Stimulated activated CD8-positive, alpha-beta memory T cell treated with anti-CD3 and anti-CD28 coated beads, Interleukin-15, amount 100 ng/mL, for 48 hours (primary cell): ENCODE data around the gene RAB8A.

Source experiments
- DNase-seq, 2 donors: peaks; one replicate each; pipeline ENCODE4 v3.0.0-alpha.2; 2020; ENCODE audit warnings: low read depth in 2 of 2

The RAB8A gene

GRCh38 chr19:16142032-16142580 is 30.4 kb downstream of the RAB8A start:
- no peak for DNase-seq

GRCh38 chr19:16143399-16144215 is 31.9 kb downstream of the RAB8A start, which contains the start of gene HSH2D:
HSH2D (plus strand) TSS chr19:16143685; CDS start chr19:16148751, 5,066 bp downstream.
- DNase-seq = peak; percentile 60 to 70

- DNase-seq = no peak
Observed at GRCh38 chr19:16144216-16144581, 32.5 kb downstream of the RAB8A start.

- no peak for DNase-seq
Observed at GRCh38 chr19:16146112-16146511, 34.4 kb downstream of the RAB8A start.

- DNase-seq = no peak
Observed at GRCh38 chr19:16148443-16149229, 36.9 kb downstream of the RAB8A start.

- no peak for DNase-seq
Observed at GRCh38 chr19:16153582-16154336, 42.1 kb downstream of the RAB8A start.

- no peak for DNase-seq
Observed at GRCh38 chr19:16154557-16154956, 42.9 kb downstream of the RAB8A start.

- no peak for DNase-seq
Observed at GRCh38 chr19:16155128-16155527, 43.4 kb downstream of the RAB8A start.

- DNase-seq = no peak
Observed at GRCh38 chr19:16156904-16157303, 45.2 kb downstream of the RAB8A start.

- DNase-seq = no peak
Observed at GRCh38 chr19:16157601-16158000, 45.9 kb downstream of the RAB8A start.

GRCh38 chr19:16159655-16160054 is 48.0 kb downstream of the RAB8A start:
- DNase-seq = no peak

- no peak for DNase-seq
Observed at GRCh38 chr19:16160445-16160942, 48.8 kb downstream of the RAB8A start.

GRCh38 chr19:16160943-16161560 is 49.4 kb downstream of the RAB8A start:
- peak; percentile 65 to 66 for DNase-seq

- DNase-seq = no peak
Observed at GRCh38 chr19:16161840-16162239, 50.2 kb downstream of the RAB8A start.

- no peak for DNase-seq
Observed at GRCh38 chr19:16164222-16164890, 52.7 kb downstream of the RAB8A start.

GRCh38 chr19:16166417-16166816 is 54.7 kb downstream of the RAB8A start:
- no peak for DNase-seq

GRCh38 chr19:16167055-16167454 is 55.4 kb downstream of the RAB8A start:
- no peak for DNase-seq

GRCh38 chr19:16168465-16169081 is 56.9 kb downstream of the RAB8A start:
- DNase-seq = no peak

- no peak for DNase-seq
Observed at GRCh38 chr19:16170134-16170533, 58.4 kb downstream of the RAB8A start.

GRCh38 chr19:16175954-16176353 is 64.3 kb downstream of the RAB8A start:
- DNase-seq = no peak
